Measurements from ENCODE around the gene LTO1.

LTO1 gene

DNA sequence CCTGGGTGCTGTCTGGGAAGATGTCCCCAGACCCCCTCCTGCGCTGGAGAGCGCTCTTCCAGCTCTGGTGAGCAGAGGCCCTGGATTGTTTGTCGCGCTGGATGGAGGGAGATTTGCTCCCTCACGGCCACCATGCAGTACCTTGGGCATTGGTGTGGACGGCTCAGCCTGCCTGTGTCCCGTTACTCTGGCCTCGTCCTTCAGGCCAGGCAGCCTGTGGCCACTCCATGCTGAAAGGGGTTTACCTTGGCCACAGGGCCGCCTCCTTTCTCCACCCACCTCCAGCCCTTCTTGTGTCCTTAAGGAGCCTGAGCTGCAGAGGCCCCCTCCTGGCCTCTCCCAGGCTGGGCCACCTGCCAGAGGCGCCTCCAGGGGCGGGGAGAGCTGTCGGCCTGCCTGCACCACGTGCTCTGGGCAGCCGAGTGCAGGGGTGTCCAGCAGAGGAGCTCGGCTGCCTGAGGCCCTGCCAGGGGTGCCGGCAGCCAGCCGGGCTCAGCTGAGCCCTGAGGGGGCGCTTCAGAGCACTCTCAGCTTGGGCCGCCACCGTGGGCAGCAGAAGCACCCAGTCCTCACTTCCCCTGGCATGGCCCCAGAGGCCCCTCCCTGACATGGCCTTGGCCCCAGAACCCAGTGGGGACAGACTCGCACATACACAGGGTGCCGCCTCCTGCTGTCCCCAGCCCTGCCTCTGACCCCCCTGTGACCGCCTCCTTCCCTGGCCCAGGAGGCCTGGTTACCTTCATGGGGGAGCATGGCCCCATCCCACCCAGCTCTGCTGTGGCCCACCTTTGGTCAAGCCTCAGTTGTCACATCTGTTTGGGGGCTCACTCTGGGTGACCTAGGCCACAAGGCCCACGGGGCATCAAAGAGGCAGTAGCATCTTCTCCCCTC lies 30.8 kb downstream of the LTO1 start:
- DNase-seq: peak; percentile 39

DNA sequence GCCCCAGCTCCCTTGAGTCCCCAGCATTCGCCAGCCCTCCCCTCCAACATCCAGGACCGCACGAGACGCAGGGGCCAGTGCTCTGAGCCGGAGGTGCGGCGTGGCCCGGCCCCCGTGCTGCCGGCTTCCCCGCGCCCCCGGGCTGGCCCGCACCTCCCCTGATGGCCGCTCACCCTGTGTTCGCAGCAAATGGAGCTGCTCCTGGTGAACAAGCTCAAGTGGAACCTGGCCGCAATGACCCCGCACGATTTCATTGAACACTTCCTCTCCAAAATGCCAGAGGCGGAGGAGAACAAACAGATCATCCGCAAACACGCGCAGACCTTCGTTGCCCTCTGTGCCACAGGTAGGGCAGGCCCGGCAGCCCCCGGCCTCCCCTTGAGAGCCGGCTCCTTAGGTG lies 31.5 kb downstream of the LTO1 start:
- DNase-seq: no peak

DNA sequence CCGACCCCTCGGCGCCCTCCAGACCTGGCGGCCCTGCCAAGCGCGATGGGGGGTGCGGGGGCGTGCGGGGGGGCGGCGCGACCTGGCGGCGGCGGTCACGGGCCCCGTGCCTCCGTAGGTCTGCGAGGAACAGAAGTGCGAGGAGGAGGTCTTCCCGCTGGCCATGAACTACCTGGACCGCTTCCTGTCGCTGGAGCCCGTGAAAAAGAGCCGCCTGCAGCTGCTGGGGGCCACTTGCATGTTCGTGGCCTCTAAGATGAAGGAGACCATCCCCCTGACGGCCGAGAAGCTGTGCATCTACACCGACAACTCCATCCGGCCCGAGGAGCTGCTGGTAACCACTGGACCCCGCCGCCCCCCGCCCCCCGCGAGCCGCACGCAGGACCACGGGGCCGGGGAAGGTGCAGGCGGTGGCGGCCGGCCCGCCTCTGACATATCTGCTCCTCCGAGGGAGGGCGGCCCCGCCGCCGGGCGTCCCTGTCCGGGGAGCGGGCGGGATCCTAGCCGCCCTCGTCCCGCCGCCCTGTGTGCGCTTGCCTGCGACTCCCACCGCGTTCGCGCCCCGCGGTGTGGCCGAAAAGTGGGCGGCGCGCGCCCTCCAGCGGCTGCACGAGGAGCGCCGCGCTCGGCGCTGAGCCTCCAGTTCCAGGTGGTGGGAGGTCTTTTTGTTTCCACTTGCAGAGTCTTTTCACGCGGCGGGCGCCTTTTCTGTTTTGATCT lies 32.1 kb downstream of the LTO1 start:
- peak; percentile 81 for DNase-seq

DNA sequence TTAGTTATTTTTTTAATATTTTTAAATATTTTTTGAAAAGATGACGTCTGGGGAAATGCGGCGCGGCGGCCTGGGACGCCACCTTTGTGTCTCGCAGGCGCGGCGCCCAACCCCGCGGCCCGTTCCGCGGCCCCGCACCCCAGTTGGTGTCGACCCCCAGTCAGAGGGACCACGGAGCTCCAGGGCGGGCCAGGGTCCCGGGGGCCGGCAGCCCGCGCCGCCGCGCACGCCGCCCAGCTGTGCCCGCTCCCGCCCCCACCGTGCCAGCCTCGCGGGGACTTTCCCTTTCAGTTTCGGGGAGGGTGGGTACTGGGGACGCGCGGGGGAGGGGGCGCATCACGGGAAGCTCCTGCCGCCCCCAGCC lies 32.6 kb downstream of the LTO1 start:
- no peak for DNase-seq

DNA sequence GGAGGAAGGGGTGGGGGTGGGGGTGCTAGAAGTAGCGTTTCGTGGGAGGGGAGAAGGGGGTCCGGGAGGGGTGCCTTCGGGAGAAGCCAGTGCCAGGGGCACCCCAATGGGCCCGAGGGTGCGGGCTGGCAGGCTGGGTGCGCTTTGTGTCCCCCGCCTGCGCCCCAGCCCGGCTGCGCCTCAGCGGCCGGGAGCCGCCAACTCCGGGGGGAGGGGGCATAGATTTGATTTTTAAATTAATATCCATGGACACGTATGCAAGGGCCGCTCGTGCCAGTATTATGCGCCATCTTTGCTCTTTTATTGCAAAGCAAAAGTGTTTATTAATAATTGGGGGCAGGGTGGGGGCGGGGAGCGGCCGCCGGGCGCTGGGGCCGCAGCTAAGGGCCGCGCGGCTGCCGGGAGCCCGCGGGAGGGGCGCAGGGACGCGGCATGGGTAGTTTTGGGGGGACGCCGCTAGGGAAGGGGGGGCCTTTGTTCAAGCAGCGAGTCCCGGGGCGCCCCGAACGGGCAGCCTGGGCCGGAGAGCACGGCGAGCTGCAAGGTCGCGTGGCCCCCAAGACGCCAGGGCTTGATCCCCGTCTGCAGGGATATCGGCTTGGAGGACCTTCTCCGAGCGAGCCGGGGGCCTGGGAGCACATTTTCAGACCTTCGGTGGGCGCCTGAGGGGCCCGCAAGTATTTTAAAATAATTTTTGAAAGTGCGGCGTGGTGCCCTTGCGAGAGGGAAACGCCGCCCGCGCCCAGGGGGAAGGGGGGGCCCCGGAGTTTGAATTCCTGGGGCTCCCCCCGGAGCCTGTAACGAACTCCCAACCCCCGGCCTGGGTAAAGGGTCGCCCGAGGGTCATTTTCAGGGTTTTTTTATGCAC lies 33.2 kb downstream of the LTO1 start:
- DNase-seq: no peak

DNA sequence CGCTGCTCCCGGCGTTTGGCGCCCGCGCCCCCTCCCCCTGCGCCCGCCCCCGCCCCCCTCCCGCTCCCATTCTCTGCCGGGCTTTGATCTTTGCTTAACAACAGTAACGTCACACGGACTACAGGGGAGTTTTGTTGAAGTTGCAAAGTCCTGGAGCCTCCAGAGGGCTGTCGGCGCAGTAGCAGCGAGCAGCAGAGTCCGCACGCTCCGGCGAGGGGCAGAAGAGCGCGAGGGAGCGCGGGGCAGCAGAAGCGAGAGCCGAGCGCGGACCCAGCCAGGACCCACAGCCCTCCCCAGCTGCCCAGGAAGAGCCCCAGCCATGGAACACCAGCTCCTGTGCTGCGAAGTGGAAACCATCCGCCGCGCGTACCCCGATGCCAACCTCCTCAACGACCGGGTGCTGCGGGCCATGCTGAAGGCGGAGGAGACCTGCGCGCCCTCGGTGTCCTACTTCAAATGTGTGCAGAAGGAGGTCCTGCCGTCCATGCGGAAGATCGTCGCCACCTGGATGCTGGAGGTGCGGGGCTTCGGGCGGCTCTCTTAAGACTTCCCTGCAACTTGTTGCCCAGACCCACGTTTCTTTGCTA lies 34.1 kb downstream of the LTO1 start, which contains the start of gene CCND1:
Gene CCND1, plus strand, starts transcription at position 162 of the 587 bp plus-strand sequence. Its CDS starts 158 bp downstream, at position 320.
- DNase-seq: peak; percentile 46

DNA sequence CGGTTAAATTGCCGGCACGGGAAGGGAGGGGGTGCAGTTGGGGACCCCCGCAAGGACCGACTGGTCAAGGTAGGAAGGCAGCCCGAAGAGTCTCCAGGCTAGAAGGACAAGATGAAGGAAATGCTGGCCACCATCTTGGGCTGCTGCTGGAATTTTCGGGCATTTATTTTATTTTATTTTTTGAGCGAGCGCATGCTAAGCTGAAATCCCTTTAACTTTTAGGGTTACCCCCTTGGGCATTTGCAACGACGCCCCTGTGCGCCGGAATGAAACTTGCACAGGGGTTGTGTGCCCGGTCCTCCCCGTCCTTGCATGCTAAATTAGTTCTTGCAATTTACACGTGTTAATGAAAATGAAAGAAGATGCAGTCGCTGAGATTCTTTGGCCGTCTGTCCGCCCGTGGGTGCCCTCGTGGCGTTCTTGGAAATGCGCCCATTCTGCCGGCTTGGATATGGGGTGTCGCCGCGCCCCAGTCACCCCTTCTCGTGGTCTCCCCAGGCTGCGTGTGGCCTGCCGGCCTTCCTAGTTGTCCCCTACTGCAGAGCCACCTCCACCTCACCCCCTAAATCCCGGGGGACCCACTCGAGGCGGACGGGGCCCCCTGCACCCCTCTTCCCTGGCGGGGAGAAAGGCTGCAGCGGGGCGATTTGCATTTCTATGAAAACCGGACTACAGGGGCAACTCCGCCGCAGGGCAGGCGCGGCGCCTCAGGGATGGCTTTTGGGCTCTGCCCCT lies 34.7 kb downstream of the LTO1 start:
- DNase-seq: no peak

DNA sequence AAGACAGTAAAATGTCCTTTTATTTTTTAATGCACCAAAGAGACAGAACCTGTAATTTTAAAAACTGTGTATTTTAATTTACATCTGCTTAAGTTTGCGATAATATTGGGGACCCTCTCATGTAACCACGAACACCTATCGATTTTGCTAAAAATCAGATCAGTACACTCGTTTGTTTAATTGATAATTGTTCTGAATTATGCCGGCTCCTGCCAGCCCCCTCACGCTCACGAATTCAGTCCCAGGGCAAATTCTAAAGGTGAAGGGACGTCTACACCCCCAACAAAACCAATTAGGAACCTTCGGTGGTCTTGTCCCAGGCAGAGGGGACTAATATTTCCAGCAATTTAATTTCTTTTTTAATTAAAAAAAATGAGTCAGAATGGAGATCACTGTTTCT lies 35.3 kb downstream of the LTO1 start:
- no peak for DNase-seq

DNA sequence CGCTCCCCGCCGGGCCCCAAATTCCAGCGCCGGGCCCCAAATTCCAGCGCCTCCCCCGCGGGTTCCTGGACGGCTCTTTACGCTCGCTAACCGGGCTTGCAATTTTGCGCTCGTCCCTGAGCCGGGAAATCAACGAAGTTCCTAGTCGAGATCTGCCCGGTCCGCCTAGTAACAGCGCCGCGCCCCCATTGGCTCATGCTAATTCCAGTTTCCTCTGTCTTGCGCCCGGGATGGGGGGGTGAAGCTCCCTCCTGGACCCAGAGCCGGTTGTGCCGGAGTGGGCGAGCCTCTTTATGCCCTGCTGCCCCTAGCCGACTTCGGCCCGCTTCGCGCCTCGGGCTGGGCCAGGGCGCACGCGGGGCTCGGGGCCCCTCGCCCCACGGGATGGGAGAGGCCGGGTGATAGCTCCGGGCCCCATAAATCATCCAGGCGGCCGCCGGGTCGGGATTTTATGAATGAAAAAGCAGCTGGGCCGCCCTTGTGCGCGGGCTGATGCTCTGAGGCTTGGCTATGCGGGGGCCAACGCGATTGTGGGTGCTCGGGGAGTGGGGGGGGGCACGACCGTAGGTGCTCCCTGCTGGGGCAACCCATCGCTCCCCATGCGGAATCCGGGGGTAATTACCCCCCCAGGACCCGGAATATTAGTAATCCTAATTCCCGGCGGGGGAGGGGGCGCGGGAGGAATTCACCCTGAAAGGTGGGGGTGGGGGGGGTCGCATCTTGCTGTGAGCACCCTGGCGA lies 36.0 kb downstream of the LTO1 start:
- DNase-seq: peak; percentile 86

DNA sequence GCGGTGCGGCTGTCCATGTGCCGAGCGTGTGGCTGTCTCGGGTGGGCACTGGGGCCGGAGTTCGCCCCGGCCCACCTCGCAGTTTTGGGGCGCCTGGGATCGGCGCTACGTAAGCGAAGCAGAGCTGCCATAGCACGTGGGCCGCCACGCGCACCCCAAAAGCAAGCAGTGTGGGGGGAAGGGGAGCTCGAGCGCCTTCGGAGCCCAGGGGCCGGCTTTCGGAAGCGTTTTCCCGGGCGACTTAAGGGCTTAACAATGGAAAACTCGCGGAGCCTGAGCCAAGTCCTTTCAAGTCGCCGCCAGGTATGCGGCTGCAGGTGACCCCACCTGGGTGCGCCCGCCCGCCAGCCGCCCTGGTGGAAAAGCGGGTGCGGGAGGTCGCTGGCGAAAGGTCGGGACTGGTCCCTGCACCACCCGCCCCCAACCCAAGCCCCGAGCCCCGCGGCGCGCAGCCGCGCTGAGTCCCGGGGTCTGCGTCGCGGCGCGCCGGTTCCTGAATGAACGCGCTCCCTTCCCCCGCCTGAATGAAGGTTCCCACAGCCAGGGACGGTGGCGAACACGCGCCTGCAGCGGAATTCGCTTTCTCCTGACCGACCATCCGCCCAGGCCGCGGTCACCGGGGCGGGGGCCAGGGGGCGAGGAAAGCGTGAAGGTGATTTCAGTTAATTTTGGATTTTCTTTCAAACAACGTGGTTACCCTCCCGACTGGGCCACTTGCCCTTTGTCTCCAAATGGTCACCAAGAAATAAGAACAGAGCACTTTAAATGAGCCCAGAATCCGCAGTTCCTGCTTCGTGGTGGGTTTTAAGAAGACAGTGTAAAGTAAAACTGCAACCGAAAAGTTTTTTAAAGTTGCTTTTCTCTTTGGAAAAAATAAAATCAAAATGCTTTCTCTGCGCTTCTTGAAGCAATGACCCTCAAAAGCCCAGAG lies 36.9 kb downstream of the LTO1 start:
- peak; percentile 33 for DNase-seq

- no peak for DNase-seq
These were observed 37.8 kb downstream of the LTO1 start for GRCh38 chr11:69637198-69637940.

GRCh38 chr11:69636512-69637197 lies 38.5 kb downstream of the LTO1 start:
- DNase-seq: no peak

GRCh38 chr11:69635804-69636511 lies 39.2 kb downstream of the LTO1 start:
- no peak for DNase-seq

- no peak for DNase-seq
These were observed 40.0 kb downstream of the LTO1 start for GRCh38 chr11:69635195-69635594.

DNA sequence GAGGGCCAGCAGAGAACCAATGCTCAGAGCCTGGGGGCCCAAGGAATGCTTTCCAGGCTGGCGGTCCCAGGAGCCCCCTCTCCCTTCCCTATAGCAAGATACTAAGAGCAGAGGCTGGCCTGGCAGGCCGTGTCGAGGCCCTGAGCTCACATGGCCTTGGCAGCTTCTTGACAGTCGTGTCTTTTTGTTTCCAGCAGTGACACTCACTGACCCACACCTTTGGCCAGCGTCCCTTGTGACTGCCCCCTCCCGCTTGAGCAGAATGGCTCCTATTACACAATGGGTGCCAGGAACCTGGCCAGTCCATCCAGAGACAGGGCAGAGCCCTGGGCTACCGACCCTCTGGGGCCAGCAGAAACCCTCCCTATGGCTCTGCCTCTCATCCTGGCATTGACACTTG lies 40.6 kb downstream of the LTO1 start:
- no peak for DNase-seq

GRCh38 chr11:69634069-69634468 lies 41.1 kb downstream of the LTO1 start:
- DNase-seq: no peak

- no peak for DNase-seq
These were observed 42.3 kb downstream of the LTO1 start for GRCh38 chr11:69632900-69633299.

- DNase-seq: no peak
These were observed 44.7 kb downstream of the LTO1 start for GRCh38 chr11:69630424-69630823.

Data from NCI-H2171 (cell line).